ENCODE results near the gene CD320.
"Not testable (repeated sequence)": the region's sequence is repeated elsewhere in the genome, so short reads cannot be mapped to it uniquely, and the experiment has no call there.

Gene CD320

DNA sequence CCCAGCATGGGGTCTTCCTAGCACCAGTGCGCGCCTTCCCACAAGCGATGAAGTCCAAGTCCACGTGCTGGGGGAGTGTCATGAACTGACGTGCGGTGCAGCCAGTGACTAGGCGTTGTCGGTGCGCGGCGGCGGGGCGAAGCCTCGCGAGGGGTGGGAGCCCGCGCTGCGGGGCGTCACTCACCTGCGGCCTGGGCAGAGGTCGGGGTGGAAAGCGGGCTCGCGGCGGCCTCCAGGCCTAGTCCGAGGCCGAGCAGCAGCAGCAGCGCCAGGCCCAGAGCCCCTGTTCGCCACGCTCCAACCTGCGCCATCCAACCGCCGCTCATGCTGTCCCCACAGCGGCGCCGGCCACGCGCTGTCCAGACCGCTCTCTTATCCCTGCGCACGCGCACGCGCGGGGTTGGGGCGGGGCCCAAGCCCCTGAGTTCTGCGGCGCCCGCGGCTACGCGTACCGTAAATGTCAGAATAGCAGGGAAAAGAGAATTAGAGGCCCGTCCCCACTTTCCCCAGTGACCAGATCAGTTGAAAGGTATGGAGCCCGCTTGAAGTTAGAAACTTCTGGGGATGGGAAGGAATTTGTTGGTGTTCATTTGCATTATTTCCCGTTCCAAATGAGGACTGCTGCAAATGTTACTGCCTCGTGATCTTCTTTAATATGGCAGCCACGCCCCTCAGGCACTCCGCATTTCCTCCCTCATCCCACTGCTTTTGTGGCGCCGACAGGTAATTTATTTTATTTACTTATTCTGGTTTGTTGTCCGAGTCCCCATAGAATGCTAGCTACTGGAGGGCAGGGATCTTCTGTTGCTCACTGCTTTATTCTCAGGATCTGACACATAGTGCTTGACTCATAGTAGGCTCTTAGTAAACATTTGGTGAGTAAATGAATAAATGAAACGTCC, at the start of gene CD320:
Gene CD320 (minus strand): TSS at position 394 of the 902 bp plus-strand sequence. CDS start 68 bp downstream, at position 326.
- ChIA-PET CTCF (interaction anchor here (1.9 kb wide), 1 partner anchor 106 kb away, joined by 4 read pairs; the partner anchor contains the start of gene MARCHF2), POLR2A (interaction anchor here (0.7 kb wide), 1 partner anchor 15 kb away, joined by 3 read pairs; no protein-coding TSS in a partner anchor)
- DNase-seq (ENCODE audit: extremely low spot score) = peak; percentile 94
- TF ChIP-seq, protein P1, sequence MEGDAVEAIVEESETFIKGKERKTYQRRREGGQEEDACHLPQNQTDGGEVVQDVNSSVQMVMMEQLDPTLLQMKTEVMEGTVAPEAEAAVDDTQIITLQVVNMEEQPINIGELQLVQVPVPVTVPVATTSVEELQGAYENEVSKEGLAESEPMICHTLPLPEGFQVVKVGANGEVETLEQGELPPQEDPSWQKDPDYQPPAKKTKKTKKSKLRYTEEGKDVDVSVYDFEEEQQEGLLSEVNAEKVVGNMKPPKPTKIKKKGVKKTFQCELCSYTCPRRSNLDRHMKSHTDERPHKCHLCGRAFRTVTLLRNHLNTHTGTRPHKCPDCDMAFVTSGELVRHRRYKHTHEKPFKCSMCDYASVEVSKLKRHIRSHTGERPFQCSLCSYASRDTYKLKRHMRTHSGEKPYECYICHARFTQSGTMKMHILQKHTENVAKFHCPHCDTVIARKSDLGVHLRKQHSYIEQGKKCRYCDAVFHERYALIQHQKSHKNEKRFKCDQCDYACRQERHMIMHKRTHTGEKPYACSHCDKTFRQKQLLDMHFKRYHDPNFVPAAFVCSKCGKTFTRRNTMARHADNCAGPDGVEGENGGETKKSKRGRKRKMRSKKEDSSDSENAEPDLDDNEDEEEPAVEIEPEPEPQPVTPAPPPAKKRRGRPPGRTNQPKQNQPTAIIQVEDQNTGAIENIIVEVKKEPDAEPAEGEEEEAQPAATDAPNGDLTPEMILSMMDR (IDR thresholded peaks at IDR 0.05; ENCODE audit: control extremely low read depth, extremely low read depth, low read depth, missing control alignments) = no peak

DNA sequence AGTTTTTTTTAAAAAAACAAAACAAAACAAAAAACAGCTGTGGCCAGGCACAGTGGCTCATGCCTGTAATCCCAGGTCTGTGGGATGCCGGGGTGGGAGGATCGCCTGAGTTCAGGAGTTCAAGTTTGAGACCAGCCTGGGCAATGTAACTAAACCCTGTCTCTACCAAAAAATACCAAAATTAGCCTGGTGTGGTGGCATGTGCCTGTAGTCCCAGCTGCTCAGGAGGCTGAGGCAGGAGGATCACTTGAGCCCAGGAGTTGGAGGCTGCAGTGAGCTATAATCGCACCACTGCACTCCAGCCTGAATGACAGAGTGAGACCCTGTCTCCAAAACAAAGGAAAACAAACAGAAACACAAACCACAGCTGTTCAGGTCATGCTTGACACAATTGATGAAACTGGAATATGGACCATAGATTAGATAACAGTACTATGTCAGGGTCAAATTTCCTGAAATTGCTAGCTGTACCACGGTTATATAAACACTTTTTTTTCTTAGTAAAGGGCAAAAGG, 48.9 kb upstream of the CD320 start:
- TF ChIP-seq, protein P1 (IDR thresholded peaks at IDR 0.05; ENCODE audit: control extremely low read depth, extremely low read depth, low read depth, missing control alignments) = no peak
- DNase-seq (ENCODE audit: extremely low spot score) = no peak
- ChIA-PET CTCF (interaction anchor here (1.1 to 1.7 kb wide), 3 partner anchors 9 to 222 kb away, joined by 3 to 7 read pairs (median 4); no protein-coding TSS in a partner anchor), POLR2A (interaction anchor here (0.6 kb wide), 1 partner anchor 31 kb away, joined by 4 read pairs; no protein-coding TSS in a partner anchor)

DNA sequence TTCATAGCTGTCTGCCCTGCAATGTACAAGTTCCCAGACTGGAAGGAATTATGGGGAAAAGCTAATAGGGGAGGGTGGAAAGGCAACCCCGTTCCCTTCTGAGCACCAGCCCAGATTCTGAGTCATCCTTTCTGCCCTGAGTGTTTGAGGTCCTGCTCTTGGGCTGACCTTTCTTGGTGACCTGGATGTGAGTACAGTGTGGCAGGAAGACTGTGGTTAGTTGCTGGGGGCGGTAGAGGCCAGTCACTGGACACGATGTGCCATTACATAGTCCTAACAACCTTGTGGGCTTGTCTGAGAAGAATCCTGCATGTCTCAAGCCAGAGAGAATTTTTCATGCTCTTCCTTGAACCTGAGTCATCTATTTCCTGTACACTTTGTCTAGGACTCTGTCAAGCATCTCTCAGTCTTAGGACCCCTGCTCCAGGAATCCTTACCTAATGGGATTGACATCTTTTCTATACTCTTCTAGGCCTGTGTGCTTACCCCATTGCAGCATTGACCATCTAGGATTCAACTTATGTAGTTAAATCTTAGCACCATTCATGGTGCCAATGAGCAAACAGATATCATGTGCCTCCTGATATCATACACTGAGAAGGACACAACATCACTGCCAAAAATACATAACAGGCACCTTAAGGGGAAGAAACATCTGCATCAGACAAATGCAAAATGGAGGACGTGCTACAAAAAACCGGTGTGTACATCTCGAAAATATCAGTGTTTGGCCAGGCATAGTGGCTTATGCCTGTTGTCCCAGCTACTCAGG, 47.7 kb upstream of the CD320 start:
- ChIA-PET CTCF (interaction anchor here (1.0 to 4.8 kb wide), 12 partner anchors 7 to 224 kb away, joined by 3 to 72 read pairs (median 18); partner anchors contain the start of genes ANGPTL4, KANK3, MARCHF2 and MYO1F), POLR2A (no interaction called here)
- TF ChIP-seq, protein P1 (IDR thresholded peaks at IDR 0.05; ENCODE audit: control extremely low read depth, extremely low read depth, low read depth, missing control alignments) = no peak
- DNase-seq (ENCODE audit: extremely low spot score) = no peak

DNA sequence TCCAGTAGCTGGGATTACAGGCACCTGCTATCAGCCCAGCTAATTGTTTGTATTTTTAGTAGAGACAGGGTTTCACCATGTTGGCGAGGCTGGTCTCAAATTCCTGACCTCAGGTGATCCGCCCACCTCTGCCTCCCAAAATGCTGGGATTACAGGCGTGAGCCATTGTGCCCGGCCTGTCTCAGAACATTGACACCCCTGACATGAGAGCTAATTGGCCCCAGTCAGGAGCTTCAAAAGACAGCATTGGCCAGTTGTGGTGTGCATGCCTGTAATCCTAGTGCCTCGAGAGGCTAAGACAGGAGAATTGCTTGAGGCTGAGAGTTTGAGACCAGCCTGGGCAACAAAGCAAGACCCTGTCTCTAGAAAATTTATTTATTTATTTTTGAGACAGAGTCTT, 44.7 kb upstream of the CD320 start:
- DNase-seq (ENCODE audit: extremely low spot score) = not testable (repeated sequence)
- CTCF ChIA-PET = interaction anchor here (0.6 to 4.8 kb wide), 25 partner anchors 10 to 232 kb away, joined by 3 to 72 read pairs (median 9); partner anchors contain the start of genes ANGPTL4, HNRNPM, KANK3 and MARCHF2
- POLR2A ChIA-PET = interaction anchor here (0.6 kb wide), 2 partner anchors 157 to 228 kb away, joined by 3 to 4 read pairs; no protein-coding TSS in a partner anchor

DNA sequence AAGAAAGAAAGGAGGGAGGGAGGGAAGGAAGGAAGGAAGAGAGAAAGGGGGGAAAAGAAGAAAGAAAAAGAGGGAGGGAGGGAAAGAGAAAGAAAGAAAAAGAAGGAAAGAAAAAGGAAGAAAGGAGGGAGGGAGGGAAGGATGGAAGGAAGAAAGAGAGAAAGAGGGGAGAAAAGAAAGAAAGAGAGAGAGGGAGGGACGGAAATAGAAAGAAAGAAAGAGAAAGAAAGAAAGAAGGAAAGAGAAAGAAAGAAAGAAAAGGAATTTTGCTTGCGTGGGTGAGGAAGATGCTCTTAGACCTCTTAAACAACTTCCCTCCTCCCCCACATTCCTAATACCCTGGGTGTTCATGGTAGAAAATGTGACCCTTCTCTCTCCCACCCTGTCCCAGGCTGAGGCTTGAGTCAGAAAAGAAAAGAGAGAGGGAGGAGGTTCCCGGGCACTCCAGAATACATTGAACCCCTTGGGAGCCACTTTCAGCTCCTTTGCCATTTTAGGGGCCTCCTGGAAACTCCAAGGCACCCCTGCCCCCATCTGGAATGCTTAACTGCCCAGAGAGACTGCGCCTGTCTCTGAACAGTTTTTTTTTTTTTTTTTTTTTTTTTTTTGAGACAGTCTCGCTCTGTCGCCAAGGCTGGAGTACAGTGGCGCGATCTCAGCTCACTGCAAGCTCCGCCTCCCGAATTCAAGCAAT, 44.1 kb upstream of the CD320 start:
- CTCF ChIA-PET = interaction anchor here (0.6 to 4.8 kb wide), 12 partner anchors 9 to 232 kb away, joined by 3 to 72 read pairs (median 22); partner anchors contain the start of genes ANGPTL4, KANK3, MARCHF2 and MYO1F

DNA sequence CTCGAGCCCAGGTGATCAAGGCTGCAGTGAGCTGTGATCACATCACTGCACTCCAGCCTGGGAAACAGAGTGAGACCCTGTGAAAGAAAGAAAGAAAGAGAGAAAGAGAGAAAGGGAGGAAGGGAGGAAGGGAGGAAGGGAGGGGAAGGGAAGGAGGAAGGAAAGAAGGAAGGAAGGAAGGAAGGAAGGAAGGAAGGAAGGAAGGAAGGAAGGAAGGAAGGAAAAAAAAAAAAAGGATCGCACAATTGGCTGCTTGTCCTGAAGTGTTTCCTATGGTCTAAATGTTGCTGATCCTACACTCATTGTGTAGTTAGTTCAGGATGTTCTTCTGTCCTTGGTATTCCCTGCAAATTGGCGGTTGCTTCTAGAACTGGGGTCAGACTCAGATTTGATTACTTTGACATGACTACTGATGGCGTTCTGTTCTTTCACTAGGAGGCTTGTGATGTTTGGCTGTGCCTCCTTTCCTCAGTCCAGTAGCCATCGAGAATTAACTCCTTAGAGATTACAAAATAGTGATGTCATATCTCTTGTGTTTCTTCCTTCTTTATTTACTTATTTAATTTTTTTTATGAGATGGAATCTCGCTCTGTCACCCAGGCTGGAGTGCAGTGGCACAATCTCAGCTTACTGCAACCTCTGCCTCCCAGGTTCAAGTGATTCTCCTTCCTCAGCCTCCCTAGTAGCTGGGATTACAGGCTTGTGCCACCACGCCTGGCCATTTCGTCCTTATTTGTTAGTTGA, 41.6 kb upstream of the CD320 start:
- DNase-seq (ENCODE audit: extremely low spot score); POLR2A ChIA-PET; CTCF ChIA-PET: not testable (repeated sequence)

More for the DNA sequence above, 44.1 kb upstream of the CD320 start:
- DNase-seq (ENCODE audit: extremely low spot score) = no peak
- POLR2A ChIA-PET = interaction anchor here (0.6 kb wide), 2 partner anchors 157 to 229 kb away, joined by 3 to 4 read pairs; no protein-coding TSS in a partner anchor
- TF ChIP-seq, protein P1 (IDR thresholded peaks at IDR 0.05; ENCODE audit: control extremely low read depth, extremely low read depth, low read depth, missing control alignments) = no peak

All from GM10248 (cell line).